Measurements from ENCODE around the gene HEATR1.
"Not testable (repeated sequence)": the region's sequence is repeated elsewhere in the genome, so short reads cannot be mapped to it uniquely, and the experiment has no call there.

Gene HEATR1

GRCh38 chr1:236580404-236580803, 23.9 kb downstream of the HEATR1 start:
- not testable (repeated sequence) for DNase-seq

- DNase-seq = no peak
These were observed 25.7 kb downstream of the HEATR1 start for GRCh38 chr1:236578661-236579060.

- not testable (repeated sequence) for DNase-seq
These were observed 27.3 kb downstream of the HEATR1 start for GRCh38 chr1:236577041-236577440.

GRCh38 chr1:236576004-236576403, 28.3 kb downstream of the HEATR1 start:
- no peak for DNase-seq

- no peak for DNase-seq
These were observed 28.8 kb downstream of the HEATR1 start for GRCh38 chr1:236575523-236575922.

- DNase-seq = no peak
These were observed 35.9 kb downstream of the HEATR1 start for GRCh38 chr1:236568285-236568894.

GRCh38 chr1:236565530-236565929, 38.8 kb downstream of the HEATR1 start:
- no peak for DNase-seq

- DNase-seq = no peak
These were observed 42.3 kb downstream of the HEATR1 start for GRCh38 chr1:236561976-236562375.

GRCh38 chr1:236560213-236560771, 44.0 kb downstream of the HEATR1 start:
- no peak for DNase-seq

- DNase-seq = no peak
These were observed 45.5 kb downstream of the HEATR1 start for GRCh38 chr1:236558846-236559245.

GRCh38 chr1:236558081-236558480, 46.2 kb downstream of the HEATR1 start:
- DNase-seq = no peak

- no peak for DNase-seq
These were observed 47.7 kb downstream of the HEATR1 start for GRCh38 chr1:236556606-236557005.

- DNase-seq = no peak
These were observed 50.9 kb downstream of the HEATR1 start for GRCh38 chr1:236553370-236553769.

GRCh38 chr1:236552901-236553300, 51.4 kb downstream of the HEATR1 start:
- no peak for DNase-seq

GRCh38 chr1:236552096-236552495, 52.2 kb downstream of the HEATR1 start:
- no peak for DNase-seq

- no peak for DNase-seq
These were observed 53.1 kb downstream of the HEATR1 start for GRCh38 chr1:236550961-236551851.

GRCh38 chr1:236548452-236548851, 55.9 kb downstream of the HEATR1 start:
- DNase-seq = no peak

GRCh38 chr1:236545621-236546169, 58.6 kb downstream of the HEATR1 start:
- DNase-seq = no peak

- DNase-seq = peak; percentile 39
These were observed 61.1 kb downstream of the HEATR1 start for GRCh38 chr1:236543065-236543669.

- DNase-seq = no peak
These were observed 62.6 kb downstream of the HEATR1 start for GRCh38 chr1:236541710-236542109.

- no peak for DNase-seq
These were observed 63.4 kb downstream of the HEATR1 start for GRCh38 chr1:236540813-236541465.

GRCh38 chr1:236536540-236536939, 67.8 kb downstream of the HEATR1 start:
- peak; percentile 30 for DNase-seq
